Epithelial cell of esophagus (primary cell): Measurements from ENCODE around the gene SLC35F3.

Experiments used
- DNase-seq: peaks from one replicate; pipeline ENCODE4 v3.0.0; 2010; ENCODE audit warnings: low read depth
- H3K4me3 ChIP-seq: 2 replicates; pipeline ENCODE4 v1.5.1; 2011; ENCODE audit warnings: mild to moderate bottlenecking, low read length, control low read depth
- CTCF ChIP-seq: IDR thresholded peaks from 2 replicates; pipeline ENCODE4 v1.5.1; 2011; ENCODE audit warnings: low read depth, mild to moderate bottlenecking, low read length, control low read depth, inconsistent platforms; ENCODE audit not compliant: insufficient read depth; ENCODE audit errors: missing control alignments

The SLC35F3 gene

GRCh38 chr1:234262754-234263105 is 358.3 kb downstream of the SLC35F3 start:
- H3K4me3 ChIP-seq, result no peak overlapping the region
- peak; percentile 28 for DNase-seq
- no peak for TF ChIP-seq CTCF

GRCh38 chr1:234264832-234265231 is 360.4 kb downstream of the SLC35F3 start:
- TF ChIP-seq CTCF, result no peak
- H3K4me3 ChIP-seq, result no peak overlapping the region
- no peak for DNase-seq

- no peak for TF ChIP-seq CTCF
Observed at GRCh38 chr1:234265321-234265720, 360.8 kb downstream of the SLC35F3 start.

GRCh38 chr1:234265861-234266260 is 361.4 kb downstream of the SLC35F3 start:
- no peak for DNase-seq
- no peak overlapping the region for H3K4me3 ChIP-seq
- TF ChIP-seq CTCF, result no peak

More at GRCh38 chr1:234265321-234265720, 360.8 kb downstream of the SLC35F3 start:
- no peak overlapping the region for H3K4me3 ChIP-seq
- no peak for DNase-seq

- TF ChIP-seq CTCF, result no peak
- no peak for DNase-seq
- no peak overlapping the region for H3K4me3 ChIP-seq
Observed at GRCh38 chr1:234270093-234270492, 365.6 kb downstream of the SLC35F3 start.

GRCh38 chr1:234270581-234271242 is 366.2 kb downstream of the SLC35F3 start:
- DNase-seq, result no peak
- no peak for TF ChIP-seq CTCF
- no peak overlapping the region for H3K4me3 ChIP-seq

- no peak overlapping the region for H3K4me3 ChIP-seq
- DNase-seq, result no peak
- no peak for TF ChIP-seq CTCF
Observed at GRCh38 chr1:234271243-234271606, 366.7 kb downstream of the SLC35F3 start.
